Measurements from ENCODE around the gene HNRNPUL1. TPM values are rescaled to one million over a fixed set of nuclear protein-coding genes. Genes with fewer than 3 reads are reported as not detected.

HNRNPUL1 gene
- total and polyA plus RNA-seq, 11 donors = 64.2 to 138 (median 114) TPM

DNA sequence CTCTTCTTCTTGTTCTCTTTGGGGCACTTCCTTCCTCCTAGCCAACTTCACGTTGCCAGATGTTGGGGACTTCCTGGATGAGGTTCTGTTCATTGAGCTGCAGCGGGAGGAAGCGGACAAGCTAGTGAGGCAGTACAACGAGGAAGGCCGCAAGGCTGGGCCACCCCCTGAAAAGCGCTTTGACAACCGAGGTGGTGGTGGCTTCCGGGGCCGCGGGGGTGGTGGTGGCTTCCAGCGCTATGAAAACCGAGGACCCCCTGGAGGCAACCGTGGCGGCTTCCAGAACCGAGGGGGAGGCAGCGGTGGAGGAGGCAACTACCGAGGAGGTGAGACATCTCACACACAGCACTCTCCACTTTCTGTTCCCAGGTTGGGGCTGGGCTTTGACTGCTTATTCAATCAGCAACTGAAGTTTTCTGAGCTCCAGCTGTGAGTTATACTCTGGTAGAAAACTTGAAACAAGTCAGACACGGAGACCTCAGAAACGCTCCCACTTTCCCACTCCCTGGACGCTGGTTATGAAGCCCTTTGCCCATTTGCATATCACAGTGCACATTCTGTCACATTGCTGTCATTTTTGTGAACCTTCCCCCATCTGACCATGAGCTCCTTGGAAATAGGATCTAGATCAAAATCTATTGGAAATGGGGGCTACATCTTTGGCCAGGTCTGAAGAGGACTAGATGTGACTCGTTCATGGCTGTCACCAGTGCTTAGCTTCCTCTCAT is 38.6 kb downstream of the HNRNPUL1 start:
- WGBS, 4 donors = 63 to 76% (median 72%) methylated on average over 21 of the region's 21 CpGs
- H3K27me3 ChIP-seq = no peaks in the 10 kb centered on the region
- no peak for ATAC-seq
- peak overlapping the region in 6 of 12 donors; percentile 7 to 89 (median 35) for H3K27ac ChIP-seq
- peak overlapping the region in 1 of 12 donors; percentile 25 for H3K4me3 ChIP-seq
- H3K36me3 ChIP-seq = peaks cover 2 to 92% (median 80%) of the 10 kb centered on the region in 9 donors
- TF ChIP-seq CTCF (IDR thresholded peaks at IDR 0.05) (no peak), POLR2A (IDR thresholded peaks at IDR 0.05) (no peak)
- no peaks in the 10 kb centered on the region for H3K9me3 ChIP-seq
- peaks cover 6 to 89% (median 41%) of the 10 kb centered on the region in 12 donors for H3K4me1 ChIP-seq
- no peak for DNase-seq
- intact Hi-C loops (cut with DNase I) = loop anchor here in 3 of 10 donors (10.0 kb wide), 3 partner anchors 132 to 262 kb away; partner anchors contain the start of gene DMAC2 (in 1 of the 3)

- no peaks in the 10 kb centered on the region for H3K9me3 ChIP-seq
- no peak for DNase-seq
- no peaks in the 10 kb centered on the region for H3K27me3 ChIP-seq
- H3K4me1 ChIP-seq = peaks cover 8 to 89% (median 40%) of the 10 kb centered on the region in 12 donors
- peaks cover 2 to 90% (median 77%) of the 10 kb centered on the region in 9 donors for H3K36me3 ChIP-seq
- peak overlapping the region in 5 of 12 donors; percentile 23 to 98 (median 27) for H3K27ac ChIP-seq
- WGBS, 4 donors = 91 to 96% (median 93%) methylated on average over 11 to 14 of the region's 14 CpGs
- TF ChIP-seq POLR2A (IDR thresholded peaks at IDR 0.05) = no peak
- no peak for TF ChIP-seq CTCF (IDR thresholded peaks at IDR 0.05)
- no peak for ATAC-seq
- H3K4me3 ChIP-seq = peak overlapping the region in 1 of 12 donors; percentile 23
- intact Hi-C loops (cut with DNase I) = loop anchor here in 3 of 10 donors (10.0 kb wide), 3 partner anchors 131 to 261 kb away; partner anchors contain the start of gene DMAC2 (in 1 of the 3)
Observed at GRCh38 chr19:41303954-41304353, 39.8 kb downstream of the HNRNPUL1 start.

DNA sequence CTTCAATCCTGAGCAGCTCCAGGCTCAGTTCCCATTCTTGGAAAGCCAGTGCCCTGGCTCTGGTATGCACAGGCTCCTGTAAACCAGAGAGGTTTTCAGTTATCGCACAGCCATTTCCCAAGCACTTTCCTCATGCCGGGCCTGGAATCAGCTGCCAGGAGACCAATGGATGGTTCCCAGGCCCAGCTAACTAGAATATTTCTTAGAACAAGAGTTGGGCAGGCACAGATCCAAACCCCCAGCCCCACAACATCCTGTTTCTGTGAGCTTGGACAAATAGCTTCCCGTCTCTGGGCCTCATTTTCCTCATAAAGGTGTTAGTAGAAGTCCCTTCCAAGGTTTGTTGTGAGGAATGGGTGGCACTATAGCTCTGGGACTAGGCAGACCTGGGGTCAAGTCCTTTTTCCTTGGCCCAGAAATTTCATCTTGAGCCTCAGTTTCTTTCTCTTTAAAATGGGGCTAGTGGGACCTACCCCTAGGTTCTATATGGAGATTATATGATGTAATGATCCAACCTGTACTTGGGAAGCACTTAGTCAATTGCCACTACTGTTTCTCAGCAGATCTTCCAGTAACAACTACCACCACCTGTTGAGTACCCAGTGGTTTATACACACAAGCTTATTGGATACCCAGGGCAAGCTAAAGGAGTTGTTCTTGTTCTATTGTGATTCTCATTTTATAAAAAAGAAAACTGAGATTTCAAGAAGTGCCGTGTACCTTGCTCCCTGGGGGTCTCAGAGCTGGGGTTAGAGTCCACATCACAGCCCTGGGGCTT is 40.7 kb downstream of the HNRNPUL1 start:
- 64 to 71% (median 67%) methylated on average over 4 of the region's 4 CpGs for WGBS, 4 donors
- TF ChIP-seq POLR2A (IDR thresholded peaks at IDR 0.05) (no peak), CTCF (IDR thresholded peaks at IDR 0.05) (no peak)
- intact Hi-C loops (cut with DNase I) = loop anchor here in 7 of 10 donors (5.0 to 10.0 kb wide), 9 partner anchors 38 to 328 kb away; partner anchors contain the start of genes DMAC2 (in 2 of the 7) and TGFB1 (in 1 of the 7)
- H3K4me3 ChIP-seq = no peak overlapping the region
- DNase-seq (no peak), ATAC-seq (no peak)
- peaks cover 2 to 82% (median 75%) of the 10 kb centered on the region in 9 donors for H3K36me3 ChIP-seq
- peak overlapping the region in 8 of 12 donors; percentile 8 to 98 (median 26) for H3K27ac ChIP-seq
- H3K27me3 ChIP-seq = no peaks in the 10 kb centered on the region
- peaks cover 3 to 87% (median 36%) of the 10 kb centered on the region in 12 donors for H3K4me1 ChIP-seq
- no peaks in the 10 kb centered on the region for H3K9me3 ChIP-seq
